HG02943 (cell line): ENCODE data around the gene CENPH.
"Not testable (repeated sequence)": the region's sequence is repeated elsewhere in the genome, so short reads cannot be mapped to it uniquely, and the experiment has no call there.

Source experiments
- ATAC-seq: cut with Tn5 transposase; IDR thresholded peaks from one replicate; pipeline ENCODE4 v1.9.1; 2021; ENCODE audit warnings: mild to moderate bottlenecking, low read depth, moderate library complexity; ENCODE audit not compliant: unreplicated experiment

The CENPH gene

DNA sequence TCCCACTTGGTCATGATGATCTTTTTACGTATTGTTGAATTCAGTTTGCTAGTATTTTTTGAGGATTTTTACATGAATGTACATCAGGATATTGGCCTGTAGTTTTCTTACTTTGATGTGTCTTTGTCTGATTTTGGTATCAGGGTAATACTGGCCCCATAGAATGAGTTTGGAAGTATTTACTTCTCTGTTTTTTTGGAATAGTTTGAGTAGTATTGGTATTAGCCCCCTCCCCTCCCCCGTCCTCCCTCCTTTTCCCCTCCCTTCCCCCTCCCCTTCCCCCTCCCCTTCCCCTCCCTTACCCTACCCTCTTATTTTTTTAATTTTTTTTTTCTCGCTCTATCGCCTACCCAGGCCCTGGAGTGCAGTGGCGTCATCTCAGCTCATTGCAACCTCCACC is 55.6 kb downstream of the CENPH start:
- ATAC-seq = no peak

GRCh38 chr5:69248019-69248418 is 58.6 kb downstream of the CENPH start:
- no peak for ATAC-seq

DNA sequence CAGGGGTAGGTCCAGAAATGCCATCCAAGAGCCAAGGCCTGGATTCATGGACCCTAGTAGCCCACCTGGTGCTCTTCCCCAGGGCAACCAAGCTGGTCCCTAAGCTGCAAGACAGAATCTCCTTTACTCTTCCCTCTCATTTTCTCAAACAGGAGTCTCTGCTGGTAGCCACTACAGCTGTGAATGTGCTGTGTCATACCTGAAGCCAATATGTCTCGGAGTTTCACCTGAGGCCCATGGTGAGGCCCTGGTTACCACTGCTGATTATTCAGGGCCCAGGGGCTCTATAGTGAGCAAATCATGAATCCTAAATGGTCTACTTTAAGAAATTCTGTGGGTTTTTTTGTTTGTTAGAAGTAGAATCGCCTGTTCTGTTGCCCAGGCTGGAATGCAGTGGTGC is 61.2 kb downstream of the CENPH start:
- ATAC-seq = no peak

DNA sequence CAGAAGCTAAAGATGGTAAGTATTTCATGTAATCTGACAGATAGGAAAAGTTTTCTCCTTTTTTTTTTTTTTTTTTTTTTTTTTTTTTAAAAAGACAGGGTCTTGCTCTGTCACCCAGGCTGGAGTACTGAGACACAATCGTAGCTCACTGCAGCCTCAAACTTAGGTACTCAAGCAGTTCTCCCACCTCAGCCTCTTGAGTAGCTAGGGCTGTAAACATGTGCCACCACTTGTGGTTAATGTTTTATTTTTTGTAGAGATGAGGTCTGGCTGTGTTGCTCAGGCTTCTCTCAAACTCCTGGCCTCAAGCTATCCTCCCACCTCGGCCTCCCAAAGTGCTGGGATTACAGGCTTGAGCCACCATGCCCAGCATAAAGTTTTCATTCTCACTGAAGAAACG is 63.1 kb downstream of the CENPH start:
- ATAC-seq = no peak

GRCh38 chr5:69255940-69256339 is 66.6 kb downstream of the CENPH start:
- ATAC-seq = not testable (repeated sequence)

DNA sequence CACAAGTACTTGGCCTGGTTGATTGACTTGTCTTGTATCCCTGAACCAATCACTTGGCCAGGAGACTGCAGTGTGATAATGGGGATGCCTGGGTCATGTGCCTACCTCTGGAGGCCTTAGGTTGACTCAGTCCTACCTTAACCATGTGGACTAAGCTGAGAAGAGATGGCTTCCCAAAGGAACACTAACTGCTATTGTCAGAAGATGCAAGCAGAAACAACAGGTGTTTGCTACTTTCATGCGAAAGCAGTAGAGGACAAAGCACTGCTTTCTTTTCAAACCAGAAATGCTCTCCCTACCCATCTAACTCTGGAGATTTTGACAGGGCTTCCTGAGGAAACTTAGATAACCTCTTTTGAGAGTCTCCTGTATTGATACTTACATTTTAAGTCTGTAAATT is 68.2 kb downstream of the CENPH start:
- no peak for ATAC-seq
